ENCODE measurements around the gene TTC6.

- TF ChIP-seq POLR2AphosphoS5 (IDR thresholded peaks at IDR 0.05): no peak
- TF ChIP-seq, protein P1, sequence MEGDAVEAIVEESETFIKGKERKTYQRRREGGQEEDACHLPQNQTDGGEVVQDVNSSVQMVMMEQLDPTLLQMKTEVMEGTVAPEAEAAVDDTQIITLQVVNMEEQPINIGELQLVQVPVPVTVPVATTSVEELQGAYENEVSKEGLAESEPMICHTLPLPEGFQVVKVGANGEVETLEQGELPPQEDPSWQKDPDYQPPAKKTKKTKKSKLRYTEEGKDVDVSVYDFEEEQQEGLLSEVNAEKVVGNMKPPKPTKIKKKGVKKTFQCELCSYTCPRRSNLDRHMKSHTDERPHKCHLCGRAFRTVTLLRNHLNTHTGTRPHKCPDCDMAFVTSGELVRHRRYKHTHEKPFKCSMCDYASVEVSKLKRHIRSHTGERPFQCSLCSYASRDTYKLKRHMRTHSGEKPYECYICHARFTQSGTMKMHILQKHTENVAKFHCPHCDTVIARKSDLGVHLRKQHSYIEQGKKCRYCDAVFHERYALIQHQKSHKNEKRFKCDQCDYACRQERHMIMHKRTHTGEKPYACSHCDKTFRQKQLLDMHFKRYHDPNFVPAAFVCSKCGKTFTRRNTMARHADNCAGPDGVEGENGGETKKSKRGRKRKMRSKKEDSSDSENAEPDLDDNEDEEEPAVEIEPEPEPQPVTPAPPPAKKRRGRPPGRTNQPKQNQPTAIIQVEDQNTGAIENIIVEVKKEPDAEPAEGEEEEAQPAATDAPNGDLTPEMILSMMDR (IDR thresholded peaks at IDR 0.05): peak in 4 of 6 experiments; percentile 25 to 48 (median 40)
These were observed 4.0 kb upstream of the TTC6 start for GRCh38 chr14:37591311-37591940.
